ENCODE measurements around the gene FAM3A. TPM values are rescaled to one million over a fixed set of nuclear protein-coding genes. Genes with fewer than 3 reads are reported as not detected.

FAM3A gene
- polyA plus RNA-seq, 3 donors = 24.3 to 29.3 (median 28.0) TPM

DNA sequence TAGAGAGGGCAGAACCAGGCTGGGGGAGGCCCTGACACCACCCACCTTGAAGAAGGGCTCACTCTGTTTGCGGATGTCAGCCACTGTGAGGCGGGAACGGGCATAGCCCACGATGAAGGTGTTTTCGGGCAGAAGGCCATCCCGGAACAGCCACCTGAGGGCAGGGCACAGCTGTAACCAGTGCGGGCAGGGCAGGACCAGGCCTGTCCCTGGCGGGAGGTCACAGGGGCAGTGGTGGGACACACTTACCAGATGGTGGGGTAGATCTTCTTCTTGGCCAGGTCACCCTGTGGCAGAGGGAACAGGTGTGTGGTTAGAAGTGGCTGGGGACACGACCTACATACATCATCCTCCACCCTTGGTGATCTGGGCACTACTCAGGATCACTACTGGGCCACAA, 19.9 kb upstream of the FAM3A start:
- DNase-seq (ENCODE audit: low read depth in 3 of 3, low spot score in 2 of 3) = no peak

DNA sequence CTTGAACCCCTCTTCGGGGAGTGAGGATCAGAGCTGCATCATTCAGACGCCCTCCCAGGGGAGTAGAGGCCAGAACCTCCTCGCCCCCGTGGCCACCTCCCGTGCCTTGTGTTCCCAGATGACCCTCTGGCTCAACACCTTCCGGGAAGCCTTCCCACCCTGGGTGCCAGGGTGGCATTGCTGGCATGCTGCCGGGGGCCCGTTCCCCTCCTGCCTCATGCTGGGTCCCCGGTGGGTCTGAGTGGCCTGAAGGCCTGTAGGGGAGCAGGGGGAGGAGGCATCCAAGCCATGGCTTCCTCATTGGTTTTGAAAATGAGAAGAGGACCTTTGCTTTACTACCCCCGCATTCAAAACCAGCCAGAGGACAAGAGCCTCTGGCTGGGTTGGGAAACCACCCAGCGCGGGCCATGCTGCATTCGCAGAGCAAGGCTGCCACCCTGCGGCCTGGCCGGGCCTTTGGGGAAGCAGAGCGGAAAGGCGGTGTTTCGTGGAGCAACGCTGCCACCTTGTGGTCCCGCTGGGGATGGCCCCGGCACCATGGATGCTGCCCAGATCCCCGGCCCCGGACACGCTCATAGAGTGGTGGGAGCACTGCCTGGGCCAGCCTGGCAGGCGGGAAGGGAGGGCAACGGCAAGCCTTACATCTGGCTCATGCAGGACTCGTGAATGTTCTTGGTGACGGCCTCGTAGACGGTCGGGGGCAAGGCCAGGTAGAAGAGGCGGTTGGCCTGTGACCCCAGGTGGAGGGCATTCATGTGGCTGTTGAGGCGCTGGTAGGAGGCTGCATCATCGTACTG, 18.7 kb upstream of the FAM3A start:
- no peak for DNase-seq (ENCODE audit: low read depth in 3 of 3, low spot score in 2 of 3)

DNA sequence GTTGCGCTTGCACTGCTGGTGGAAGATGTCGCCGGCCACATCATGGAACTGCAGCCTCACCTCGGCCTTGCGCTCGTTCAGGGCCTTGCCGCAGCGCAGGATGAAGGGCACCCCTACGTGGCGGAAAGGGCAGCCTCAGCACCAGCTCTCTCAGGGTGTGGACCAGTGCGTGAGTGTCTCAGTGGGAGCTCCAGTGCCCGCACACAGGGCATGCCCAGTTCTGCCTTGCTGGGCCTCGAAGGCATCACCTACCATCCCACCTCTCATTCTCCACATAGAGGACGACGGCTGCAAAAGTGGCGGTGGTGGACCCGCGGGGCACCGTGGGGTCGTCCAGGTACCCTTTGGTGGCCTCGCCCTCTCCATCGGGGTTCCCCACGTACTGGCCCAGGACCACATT, 16.7 kb upstream of the FAM3A start:
- no peak for DNase-seq (ENCODE audit: low read depth in 3 of 3, low spot score in 2 of 3)

DNA sequence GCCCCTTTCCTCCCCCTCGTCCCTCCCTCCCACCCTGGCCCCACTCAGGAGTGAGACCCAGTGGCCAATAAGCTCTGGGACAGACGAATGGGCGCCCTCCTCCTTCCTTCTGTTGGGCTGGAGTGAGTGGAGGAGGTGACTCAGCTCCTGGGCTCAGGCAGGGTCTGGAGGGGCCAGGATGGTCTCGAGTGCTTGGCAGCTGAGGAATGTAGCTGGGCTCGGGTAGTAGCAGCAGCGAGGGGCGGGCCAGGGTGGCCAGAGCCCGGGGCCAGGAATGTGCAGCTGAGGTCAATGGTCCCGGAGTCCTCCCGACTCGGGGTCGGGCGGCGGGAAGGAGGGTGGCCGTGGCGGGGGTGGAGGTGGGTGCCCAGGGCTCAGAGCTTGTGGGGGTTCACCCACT, 15.6 kb upstream of the FAM3A start:
- no peak for DNase-seq (ENCODE audit: low read depth in 3 of 3, low spot score in 2 of 3)

DNA sequence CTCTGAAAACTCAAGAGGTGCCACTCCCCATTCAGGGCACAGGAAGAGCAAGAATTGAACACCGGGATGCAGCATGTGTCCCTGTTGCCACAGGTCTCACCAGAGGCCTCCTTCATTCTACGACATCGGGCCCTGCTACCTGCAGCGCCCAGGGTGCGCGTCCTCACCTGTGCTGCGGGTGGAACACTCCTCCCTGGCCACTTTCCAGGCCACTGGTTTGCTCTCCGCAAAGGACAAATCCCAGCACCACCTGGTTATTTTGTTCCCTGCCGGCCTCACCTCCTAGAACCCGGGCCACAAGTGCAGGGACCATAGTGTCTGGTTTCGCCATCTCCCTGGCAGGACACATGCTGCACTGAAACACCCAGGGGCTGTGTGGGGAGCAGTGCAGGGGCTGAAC, 14.3 kb upstream of the FAM3A start:
- no peak for DNase-seq (ENCODE audit: low read depth in 3 of 3, low spot score in 2 of 3)

DNA sequence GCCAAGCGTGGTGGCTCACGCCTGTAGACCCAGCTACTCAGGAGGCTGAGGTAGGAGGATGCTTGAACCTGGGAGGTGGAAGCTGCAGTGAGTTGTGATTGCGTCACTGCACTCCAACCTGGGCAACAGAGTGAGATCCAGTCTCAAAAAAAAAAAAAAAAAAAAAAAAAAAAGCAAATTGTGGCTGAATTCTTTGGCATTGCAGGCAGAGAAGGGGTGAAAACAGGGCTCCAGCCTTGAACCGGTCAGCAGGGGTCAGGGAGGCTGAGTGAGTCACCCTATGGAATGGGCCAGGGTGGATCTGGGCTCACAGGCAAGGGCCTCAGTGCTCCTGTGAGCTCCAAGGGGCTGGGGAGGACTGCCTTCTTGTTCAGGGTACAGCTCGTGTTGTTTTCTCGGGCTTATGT, 13.2 kb upstream of the FAM3A start:
- DNase-seq (ENCODE audit: low read depth in 3 of 3, low spot score in 2 of 3) = no peak

DNA sequence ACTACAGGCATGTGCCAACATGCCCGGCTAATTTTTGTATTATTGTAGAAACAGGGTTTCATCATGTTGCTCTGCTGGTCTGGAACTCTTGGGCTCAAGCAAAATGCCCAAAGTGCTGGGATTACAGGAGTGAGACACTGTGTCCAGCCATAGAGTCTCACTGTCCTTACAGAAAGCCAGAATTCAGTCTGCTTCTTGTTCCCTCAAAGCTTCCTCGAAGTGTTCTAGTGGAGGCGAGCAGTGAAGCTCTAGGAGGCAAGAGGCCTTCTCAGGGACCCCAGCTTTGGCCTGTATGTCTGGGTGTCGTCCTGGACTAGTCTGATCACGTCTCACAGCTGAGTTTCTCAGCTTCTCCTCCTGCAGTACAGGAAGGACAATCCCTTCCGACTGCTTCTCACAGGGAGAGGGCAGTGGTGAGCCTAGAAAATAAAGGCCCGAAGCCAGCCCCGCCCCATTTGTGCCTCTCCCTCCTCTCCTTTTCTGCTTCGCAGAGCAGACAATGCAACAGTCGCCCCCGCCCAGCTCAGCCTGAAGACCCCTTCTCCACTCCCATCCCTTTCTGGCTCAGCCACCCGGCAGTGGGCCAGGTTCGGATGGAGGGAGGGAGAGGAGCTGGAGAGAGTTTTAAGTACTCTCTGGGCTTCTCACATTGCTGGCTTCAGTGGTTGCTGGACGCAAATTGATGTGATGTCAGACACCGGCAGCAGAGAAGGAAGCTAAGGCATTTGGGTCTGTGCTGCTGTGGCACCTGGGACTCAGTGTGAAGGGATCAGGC, 11.1 kb upstream of the FAM3A start:
- DNase-seq (ENCODE audit: low read depth in 3 of 3, low spot score in 2 of 3) = peak; percentile 57 to 64 (median 58)

DNA sequence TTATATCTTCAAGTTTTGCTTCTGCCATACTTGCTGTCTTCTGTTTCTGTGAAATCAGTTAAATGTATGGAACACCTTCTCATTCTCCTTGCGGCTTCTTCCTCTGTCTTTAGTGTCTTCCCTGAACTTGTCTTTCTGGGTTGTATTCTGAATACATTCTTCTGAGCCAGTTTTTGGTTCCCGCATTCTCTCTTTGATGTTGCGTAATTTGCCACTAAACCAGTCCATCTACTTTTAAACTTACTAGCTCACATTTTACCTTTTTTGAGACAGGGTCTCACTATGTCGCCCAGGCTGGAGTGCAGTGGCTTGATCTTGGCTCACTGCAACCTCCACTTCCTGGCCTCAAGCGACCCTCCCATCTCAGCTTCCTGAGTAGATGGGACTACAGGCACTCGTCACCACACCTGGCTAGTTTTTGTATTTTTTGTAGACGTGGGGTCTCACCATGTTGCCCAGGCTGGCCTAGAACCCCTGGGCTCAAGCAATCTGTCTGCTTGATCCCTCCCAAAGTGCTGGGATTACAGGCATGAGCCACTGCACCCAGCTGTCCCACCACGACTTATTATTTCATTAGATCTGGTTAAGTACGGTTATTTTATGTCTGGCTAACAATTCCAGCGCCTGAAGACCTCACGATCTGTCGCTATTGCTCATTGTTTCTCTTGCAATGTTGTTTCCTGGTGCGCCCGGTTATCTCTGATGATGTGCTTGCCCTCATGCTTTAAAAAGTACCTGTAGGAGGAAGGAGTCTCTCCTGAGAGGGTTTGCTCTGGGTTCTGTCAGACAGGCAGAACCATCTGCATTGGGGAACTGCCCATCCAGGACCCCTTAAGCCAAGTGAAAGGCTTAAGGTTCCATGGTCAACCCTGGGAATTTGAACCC, 9.8 kb upstream of the FAM3A start:
- no peak for DNase-seq (ENCODE audit: low read depth in 3 of 3, low spot score in 2 of 3)

DNA sequence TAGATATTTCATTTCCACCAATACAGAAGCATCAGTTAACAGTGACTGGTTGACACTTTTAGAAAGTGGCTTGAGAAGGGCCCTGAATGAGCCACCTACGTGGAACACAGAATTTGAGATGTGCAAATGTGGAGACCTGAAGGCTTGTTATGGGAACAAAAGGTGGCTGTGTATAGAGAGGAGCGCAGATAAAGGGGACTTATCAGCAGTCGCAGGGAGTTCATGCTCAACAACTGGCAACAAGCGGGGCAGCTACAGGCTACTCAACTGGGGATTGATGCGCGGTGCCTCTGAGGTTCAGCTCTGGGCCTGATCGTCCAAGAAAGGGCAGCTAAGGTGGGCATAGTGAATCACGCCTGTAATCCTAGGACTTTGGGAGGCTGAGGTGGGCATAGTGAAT, 3.4 kb upstream of the FAM3A start:
- DNase-seq (ENCODE audit: low read depth in 3 of 3, low spot score in 2 of 3) = no peak

DNA sequence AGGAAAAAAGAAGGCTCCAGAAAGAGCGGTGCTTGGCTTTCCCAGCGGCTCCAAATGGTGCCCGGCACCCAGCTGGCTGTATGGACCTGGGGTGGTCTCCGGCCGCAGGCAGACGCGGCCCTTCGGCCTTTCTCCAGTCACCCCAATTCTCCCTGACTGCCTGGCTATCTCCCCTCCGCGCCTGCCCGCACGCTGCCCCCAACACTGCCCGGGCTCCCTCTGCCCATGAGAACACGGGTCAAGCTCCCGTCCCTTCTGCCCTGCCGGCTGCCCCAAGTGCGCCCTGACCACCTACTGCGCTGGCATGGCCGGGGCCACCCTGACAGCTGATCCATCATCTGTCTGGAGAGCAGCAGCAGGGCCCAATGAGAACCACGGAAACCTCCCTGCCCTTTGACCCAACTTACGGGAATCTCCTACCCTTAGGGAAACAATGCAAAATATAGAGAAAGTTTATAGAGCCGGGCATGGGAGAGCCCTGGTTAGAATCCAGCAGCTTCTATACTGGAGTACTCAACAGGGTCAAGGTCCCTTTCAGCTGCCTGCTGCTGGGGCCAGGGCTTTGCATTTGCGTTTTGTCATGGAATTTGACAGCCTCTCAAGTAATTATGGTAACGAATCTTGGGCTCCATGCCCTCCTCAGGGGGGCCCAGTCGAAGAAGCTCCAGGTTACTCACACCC, 1.2 kb upstream of the FAM3A start:
- no peak for DNase-seq (ENCODE audit: low read depth in 3 of 3, low spot score in 2 of 3)

DNA sequence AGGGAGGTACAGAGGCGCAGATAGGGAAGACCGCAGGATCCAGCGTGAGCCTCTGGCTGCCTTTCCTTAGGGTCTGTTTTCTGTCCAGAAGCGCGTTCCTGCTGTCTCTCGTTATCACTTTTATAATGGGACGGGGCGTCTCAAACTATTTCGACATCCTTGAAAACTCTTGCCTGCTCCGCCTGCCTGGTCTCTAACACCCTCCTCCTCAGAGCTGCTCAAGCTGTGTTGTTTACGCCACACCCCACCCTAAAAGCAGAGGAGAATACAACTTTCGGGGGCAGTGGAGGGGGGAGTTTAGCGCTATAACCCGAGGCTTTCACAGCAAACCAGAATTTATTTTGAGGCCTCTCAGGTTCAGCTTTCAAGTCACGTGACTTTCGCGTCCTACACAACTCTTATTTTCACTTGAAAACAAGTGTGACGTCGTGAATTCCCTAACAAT, 646 bp upstream of the FAM3A start:
- peak in 2 of 3 donors; percentile 56 to 62 for DNase-seq (ENCODE audit: low read depth in 3 of 3, low spot score in 2 of 3)

DNA sequence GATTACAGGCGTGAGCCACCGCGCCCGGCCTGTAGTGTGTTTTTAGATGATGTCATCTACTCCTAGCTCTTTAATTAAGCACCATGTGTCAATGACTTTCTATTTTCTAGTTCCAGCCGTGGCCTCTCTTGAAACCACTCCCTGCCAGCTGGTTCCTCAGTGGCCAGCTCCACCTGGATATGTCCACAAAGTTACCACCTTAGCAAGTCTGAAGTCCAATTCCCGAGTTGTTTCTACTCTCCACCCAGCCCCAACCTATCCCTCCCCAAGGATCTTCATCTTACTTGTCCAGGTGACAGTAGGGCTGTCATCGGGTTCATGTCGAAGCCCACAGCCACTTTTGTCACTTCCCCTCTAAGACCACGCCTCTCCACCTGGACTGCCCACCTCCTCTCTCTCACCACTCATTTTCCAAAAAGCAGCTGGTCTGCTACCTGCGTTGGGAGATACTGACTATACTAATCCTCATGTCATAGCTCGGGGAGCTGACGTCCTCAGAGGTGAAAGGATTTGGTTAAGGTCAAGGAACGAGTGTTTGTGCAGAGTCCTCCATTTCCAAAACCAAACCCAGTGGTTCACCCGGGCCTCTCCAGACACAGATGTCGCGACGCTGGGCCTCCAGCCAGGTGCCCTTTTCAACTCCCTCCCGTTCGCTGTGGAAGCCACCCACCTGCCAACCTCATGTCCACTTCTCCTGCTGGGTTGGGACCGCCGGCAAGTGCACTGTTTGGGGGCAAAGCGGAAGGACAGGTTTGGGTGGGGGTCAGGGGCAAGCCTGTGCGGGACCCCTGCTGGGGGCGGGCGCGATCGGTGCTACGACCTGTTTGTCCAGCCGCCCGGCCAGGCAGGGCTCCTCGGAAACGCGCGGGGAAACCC, 704 bp downstream of the FAM3A start:
- no peak for DNase-seq (ENCODE audit: low read depth in 3 of 3, low spot score in 2 of 3)

DNA sequence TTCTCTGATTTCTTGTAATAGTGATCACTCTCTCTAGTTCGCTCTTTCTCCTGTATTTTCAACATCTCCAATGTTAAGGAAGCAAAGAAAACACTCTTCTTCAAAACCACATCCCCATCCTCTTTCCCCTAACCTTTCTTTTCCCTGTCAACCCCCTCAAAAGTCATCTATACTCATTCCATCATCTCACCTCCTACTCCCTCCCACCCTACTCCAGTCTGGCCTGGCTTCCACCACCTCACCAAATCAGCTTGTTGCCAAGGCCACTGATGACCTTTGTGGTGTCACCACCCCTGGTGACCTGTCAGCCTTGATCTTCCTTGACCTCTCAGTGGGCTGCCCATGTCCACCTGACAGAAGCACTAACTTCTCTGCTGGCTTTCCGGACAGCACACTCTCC, 2.3 kb downstream of the FAM3A start:
- no peak for DNase-seq (ENCODE audit: low read depth in 3 of 3, low spot score in 2 of 3)

DNA sequence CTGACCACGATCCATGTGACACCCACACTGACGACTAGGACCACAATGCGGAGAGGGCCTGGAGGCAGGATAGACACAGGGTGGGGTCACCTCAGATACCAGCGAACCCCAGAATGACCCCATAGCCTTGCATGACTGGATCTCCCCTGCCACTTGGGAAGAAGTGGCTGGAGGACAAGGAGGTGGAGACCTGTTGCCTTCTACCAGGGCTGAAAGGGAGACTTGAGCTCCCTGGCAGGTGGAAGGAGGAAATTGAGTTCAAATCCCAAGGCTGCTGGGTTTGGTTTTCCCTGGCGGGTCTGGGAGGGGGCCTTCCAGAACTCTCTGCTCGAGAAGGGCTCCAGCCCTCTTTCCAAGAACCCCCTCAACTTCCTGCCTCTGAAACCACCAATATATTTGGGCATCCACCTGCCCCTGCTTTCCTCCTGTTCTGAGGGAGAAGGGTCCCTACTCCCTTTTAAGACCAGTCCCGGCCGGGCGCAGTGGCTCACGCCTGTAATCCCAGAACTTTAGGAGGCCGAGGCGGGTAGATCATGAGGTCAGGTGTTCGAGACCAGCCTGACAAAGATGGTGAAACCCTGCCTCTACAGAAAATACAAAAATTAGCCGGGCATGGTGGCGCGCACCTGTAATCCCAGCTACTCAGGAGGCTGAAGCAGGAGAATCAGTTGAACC, 3.0 kb downstream of the FAM3A start:
- DNase-seq (ENCODE audit: low read depth in 3 of 3, low spot score in 2 of 3) = no peak

DNA sequence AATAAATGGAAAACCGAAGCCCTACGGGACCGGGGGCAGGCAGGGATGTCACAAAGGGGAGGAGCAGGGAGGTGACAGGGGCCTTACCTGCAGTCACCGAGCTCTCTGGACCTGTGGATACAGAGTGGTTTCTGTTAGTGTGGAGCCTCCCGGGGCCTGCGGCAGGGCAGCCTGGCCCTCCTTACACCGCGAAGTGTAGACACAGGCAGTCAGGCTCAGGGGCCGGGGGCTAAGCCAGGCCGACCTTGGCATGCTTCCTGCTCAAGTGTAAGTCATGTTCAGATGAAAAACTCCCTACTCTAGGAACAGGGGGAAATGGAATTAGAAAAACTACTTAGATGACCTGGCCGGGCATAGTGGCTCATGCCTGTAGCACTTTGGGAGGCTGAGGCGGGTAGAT, 4.3 kb downstream of the FAM3A start:
- DNase-seq (ENCODE audit: low read depth in 3 of 3, low spot score in 2 of 3) = no peak

DNA sequence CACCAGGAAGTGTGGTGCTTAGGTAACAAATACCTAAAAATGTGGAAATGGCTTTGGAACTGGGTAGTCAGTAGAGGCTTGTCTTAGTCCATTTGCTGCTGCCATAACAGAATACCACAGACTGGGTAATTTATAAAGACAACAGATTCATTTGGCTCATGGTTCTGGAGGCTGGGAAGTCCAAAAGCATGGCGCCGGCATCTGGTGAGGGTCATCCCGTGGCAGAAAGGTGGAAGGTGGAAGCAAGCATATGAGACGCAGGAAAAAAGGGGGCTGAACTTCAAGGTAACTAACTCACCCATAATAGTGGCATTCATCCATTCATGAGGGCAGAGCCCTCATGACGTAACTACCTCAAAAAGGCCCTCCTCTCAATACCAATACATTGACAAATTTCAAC, 6.6 kb downstream of the FAM3A start:
- DNase-seq (ENCODE audit: low read depth in 3 of 3, low spot score in 2 of 3) = no peak

DNA sequence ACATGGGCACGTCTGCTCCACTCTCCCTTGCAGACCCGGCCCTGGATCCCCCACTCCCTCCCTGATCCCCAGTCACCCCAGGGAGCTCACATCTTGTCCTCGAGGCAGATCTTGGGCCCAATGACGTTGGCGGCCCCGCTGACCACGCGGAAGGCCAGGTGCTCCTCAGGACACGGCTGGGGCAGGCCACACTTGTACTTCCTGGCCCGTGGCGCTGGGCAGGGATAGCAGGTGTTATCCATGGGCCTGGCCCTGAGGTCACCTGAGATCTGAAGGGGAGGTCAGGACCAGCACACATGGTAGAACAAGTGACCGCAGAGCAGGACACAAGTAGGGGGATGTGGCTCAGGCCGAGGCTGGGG, 7.7 kb downstream of the FAM3A start:
- DNase-seq (ENCODE audit: low read depth in 3 of 3, low spot score in 2 of 3) = no peak

DNA sequence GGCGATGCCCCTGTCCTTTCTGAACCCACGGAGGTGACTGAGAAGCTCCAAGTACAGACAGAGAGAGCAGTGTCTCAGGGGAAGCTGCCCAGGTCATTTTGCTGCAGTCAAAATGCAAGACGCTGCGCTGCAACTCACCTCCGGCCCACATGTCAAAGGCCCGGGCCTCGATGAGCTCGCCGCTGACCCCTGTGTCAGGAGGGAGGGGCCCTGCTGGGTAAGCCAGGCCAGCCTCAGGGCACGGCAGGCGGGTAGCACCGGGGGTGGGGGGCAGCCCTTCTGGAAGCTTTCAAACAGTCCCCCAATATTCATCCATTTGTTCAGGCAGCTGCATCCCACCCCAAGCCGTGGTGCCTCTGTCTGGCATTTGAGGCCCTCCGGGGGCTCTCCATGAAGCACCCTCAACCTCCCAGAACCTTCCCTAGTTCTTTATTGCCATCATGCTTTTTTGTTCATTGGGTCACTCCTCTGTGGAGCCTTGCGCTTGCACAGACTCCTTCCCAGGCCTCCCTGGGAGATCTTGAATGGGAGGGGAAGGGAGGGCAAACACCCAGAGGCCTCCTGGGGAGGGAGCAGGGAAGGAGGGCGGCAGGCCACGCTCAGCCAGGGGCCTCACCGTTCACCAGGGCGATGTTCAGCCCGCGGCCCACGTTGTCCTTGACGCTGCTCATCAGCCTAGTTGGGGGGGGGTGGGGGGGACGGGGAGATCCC, 8.2 kb downstream of the FAM3A start:
- no peak for DNase-seq (ENCODE audit: low read depth in 3 of 3, low spot score in 2 of 3)
